H1 (cell line): Measurements from ENCODE around the gene CLEC7A.

Source experiments
- POLR2A ChIP-seq, 2 experiments: IDR thresholded peaks; 1 replicate in 1 of 2; 2 replicates in 1 of 2; pipeline ENCODE4 v1.6.1; 2011; ENCODE audit warnings: low read depth in 2 of 2, low read length in 2 of 2, mild to moderate bottlenecking in 2 of 2; ENCODE audit errors: control extremely low read depth in 1 of 2
- TF ChIP-seq, protein P1 (sequence below), 3 experiments: IDR thresholded peaks; 1 replicate in 2 of 3; 2 replicates in 1 of 3; pipeline versions ENCODE4 v1.5.1 to v1.6.1; 2011; ENCODE audit warnings: low read length in 3 of 3, mild to moderate bottlenecking in 3 of 3, inconsistent platforms in 2 of 3, low read depth in 1 of 3, moderate library complexity in 1 of 3; ENCODE audit not compliant: insufficient read depth in 1 of 3; ENCODE audit errors: control extremely low read depth in 1 of 3

DNA sequence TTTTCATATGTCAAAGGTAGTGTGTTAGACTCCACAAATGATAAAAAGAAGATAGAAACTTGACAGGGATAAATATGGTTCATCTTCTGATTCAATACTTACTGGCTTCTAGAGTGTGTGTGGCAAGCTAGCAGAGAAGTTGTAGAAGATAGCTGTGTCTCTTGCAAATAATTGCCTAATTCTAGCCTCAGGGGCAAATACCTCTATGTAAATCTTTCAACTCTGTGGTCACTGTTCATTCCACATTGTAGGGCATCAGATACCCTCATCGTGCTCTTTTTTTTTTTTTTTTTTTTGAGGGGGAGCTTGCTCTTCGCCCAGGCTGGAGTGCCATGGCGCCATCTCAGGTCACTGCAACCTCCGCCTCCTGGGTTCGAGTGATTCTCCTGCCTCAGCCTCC, 40.2 kb upstream of the CLEC7A start:
- TF ChIP-seq, protein P1, sequence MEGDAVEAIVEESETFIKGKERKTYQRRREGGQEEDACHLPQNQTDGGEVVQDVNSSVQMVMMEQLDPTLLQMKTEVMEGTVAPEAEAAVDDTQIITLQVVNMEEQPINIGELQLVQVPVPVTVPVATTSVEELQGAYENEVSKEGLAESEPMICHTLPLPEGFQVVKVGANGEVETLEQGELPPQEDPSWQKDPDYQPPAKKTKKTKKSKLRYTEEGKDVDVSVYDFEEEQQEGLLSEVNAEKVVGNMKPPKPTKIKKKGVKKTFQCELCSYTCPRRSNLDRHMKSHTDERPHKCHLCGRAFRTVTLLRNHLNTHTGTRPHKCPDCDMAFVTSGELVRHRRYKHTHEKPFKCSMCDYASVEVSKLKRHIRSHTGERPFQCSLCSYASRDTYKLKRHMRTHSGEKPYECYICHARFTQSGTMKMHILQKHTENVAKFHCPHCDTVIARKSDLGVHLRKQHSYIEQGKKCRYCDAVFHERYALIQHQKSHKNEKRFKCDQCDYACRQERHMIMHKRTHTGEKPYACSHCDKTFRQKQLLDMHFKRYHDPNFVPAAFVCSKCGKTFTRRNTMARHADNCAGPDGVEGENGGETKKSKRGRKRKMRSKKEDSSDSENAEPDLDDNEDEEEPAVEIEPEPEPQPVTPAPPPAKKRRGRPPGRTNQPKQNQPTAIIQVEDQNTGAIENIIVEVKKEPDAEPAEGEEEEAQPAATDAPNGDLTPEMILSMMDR (IDR thresholded peaks at IDR 0.05; ENCODE audit: control extremely low read depth in 1 of 3, insufficient read depth in 1 of 3, low read depth in 1 of 3, low read length in 3 of 3): no peak
- no peak for TF ChIP-seq POLR2A (IDR thresholded peaks at IDR 0.05; ENCODE audit: control extremely low read depth in 1 of 2, low read depth in 2 of 2, low read length in 2 of 2)
